Nephron progenitor cell (in vitro differentiated cells): Measurements from ENCODE around the gene TCOF1.

Experiments used
- DNase-seq: peaks from one replicate; pipeline ENCODE4 v3.0.0; 2021
- H3K27ac Mint-ChIP-seq: 2 replicates; pipeline ENCODE4 v1.8.0; 2021; ENCODE audit warnings: mild to moderate bottlenecking, moderate library complexity, mixed read lengths
- H3K27me3 Mint-ChIP-seq: 2 replicates; pipeline ENCODE4 v1.8.0; 2021; ENCODE audit warnings: mild to moderate bottlenecking, low read depth, mixed read lengths; ENCODE audit not compliant: poor library complexity
- H3K36me3 Mint-ChIP-seq: 2 replicates; pipeline ENCODE4 v1.8.0; 2021; ENCODE audit warnings: low read depth, mixed read lengths
- H3K4me1 Mint-ChIP-seq: 2 replicates; pipeline ENCODE4 v1.8.0; 2021; ENCODE audit warnings: mixed read lengths
- H3K4me3 Mint-ChIP-seq: 2 replicates; pipeline ENCODE4 v1.8.0; 2021; ENCODE audit warnings: mild to moderate bottlenecking, moderate library complexity, mixed read lengths
- H3K9me3 Mint-ChIP-seq: 2 replicates; pipeline ENCODE4 v1.8.0; 2021; ENCODE audit warnings: mild to moderate bottlenecking, moderate library complexity, mixed read lengths
- CTCF ChIP-seq: fragments of 200-600 bp; sonication (generic); IDR thresholded peaks from 2 replicates; pipeline ENCODE4 v1.5.0; 2021; ENCODE audit warnings: antibody characterized with exemption

TCOF1 gene

GRCh38 chr5:150441813-150442698, 84.6 kb downstream of the TCOF1 start:
- H3K27ac Mint-ChIP-seq = peak overlapping the region; percentile 98
- no peak for TF ChIP-seq CTCF
- no peak overlapping the region for H3K4me3 Mint-ChIP-seq
- no peaks in the 10 kb centered on the region for H3K9me3 Mint-ChIP-seq
- no peak for DNase-seq
- peaks cover 6% of the 10 kb centered on the region for H3K27me3 Mint-ChIP-seq
- H3K36me3 Mint-ChIP-seq = peaks cover 34% of the 10 kb centered on the region
- peaks cover 30% of the 10 kb centered on the region for H3K4me1 Mint-ChIP-seq

- Mint-ChIP-seq H3K27me3 (peaks cover 6% of the 10 kb centered on the region), H3K4me3 (no peak overlapping the region), H3K9me3 (no peaks in the 10 kb centered on the region), H3K36me3 (peaks cover 40% of the 10 kb centered on the region), H3K4me1 (peaks cover 36% of the 10 kb centered on the region), H3K27ac (peak overlapping the region; percentile 76)
- no peak for DNase-seq
- TF ChIP-seq CTCF = no peak
Observed at GRCh38 chr5:150442699-150443080, 85.2 kb downstream of the TCOF1 start.

- Mint-ChIP-seq H3K4me3 (no peak overlapping the region), H3K4me1 (peaks cover 44% of the 10 kb centered on the region)
Observed at GRCh38 chr5:150443242-150444075, 86.0 kb downstream of the TCOF1 start.

GRCh38 chr5:150444770-150445169, 87.3 kb downstream of the TCOF1 start:
- no peak for DNase-seq
- no peak overlapping the region for H3K4me3 Mint-ChIP-seq
- H3K36me3 Mint-ChIP-seq = peaks cover 55% of the 10 kb centered on the region
- peaks cover 3% of the 10 kb centered on the region for H3K27me3 Mint-ChIP-seq
- TF ChIP-seq CTCF = no peak
- H3K27ac Mint-ChIP-seq = peak overlapping the region; percentile 83
- peaks cover 3% of the 10 kb centered on the region for H3K9me3 Mint-ChIP-seq
- peaks cover 49% of the 10 kb centered on the region for H3K4me1 Mint-ChIP-seq

More at GRCh38 chr5:150443242-150444075, 86.0 kb downstream of the TCOF1 start:
- H3K9me3 Mint-ChIP-seq = no peaks in the 10 kb centered on the region
- no peak for TF ChIP-seq CTCF
- H3K36me3 Mint-ChIP-seq = peaks cover 48% of the 10 kb centered on the region
- no peak for DNase-seq
- H3K27me3 Mint-ChIP-seq = peaks cover 6% of the 10 kb centered on the region
- H3K27ac Mint-ChIP-seq = peak overlapping the region; percentile 83

GRCh38 chr5:150446088-150446487, 88.6 kb downstream of the TCOF1 start:
- Mint-ChIP-seq H3K4me1 (peaks cover 46% of the 10 kb centered on the region), H3K27ac (peak overlapping the region; percentile 94), H3K9me3 (peaks cover 13% of the 10 kb centered on the region), H3K27me3 (peaks cover 3% of the 10 kb centered on the region), H3K4me3 (no peak overlapping the region), H3K36me3 (peaks cover 60% of the 10 kb centered on the region)
- no peak for TF ChIP-seq CTCF
- no peak for DNase-seq
